ENCODE data around the gene PPP2R5E.

- TF ChIP-seq CTCF (conservative IDR thresholded peaks at IDR 0.05 in 1 of 2, IDR thresholded peaks at IDR 0.05 in 1 of 2; ENCODE audit: extremely low read depth in 1 of 2, insufficient read depth in 1 of 2, low read depth in 1 of 2, low read length in 2 of 2) (no peak), EZH2 (IDR thresholded peaks at IDR 0.05; ENCODE audit: borderline replicate concordance, low read length) (no peak)
Measured at GRCh38 chr14:63453443-63453936, 89.7 kb downstream of the PPP2R5E start.
